ENCODE results near the gene IFNK.

Gene IFNK

GRCh38 chr9:27532046-27532445 lies 8.0 kb downstream of the IFNK start:
- no peaks in the 10 kb centered on the region for H3F3A ChIP-seq (ENCODE audit: insufficient read depth)

GRCh38 chr9:27533311-27533710 lies 9.2 kb downstream of the IFNK start:
- Histone ChIP-seq H3F3A (ENCODE audit: insufficient read depth) (no peaks in the 10 kb centered on the region), H3K27ac (ENCODE audit: low read depth, low read length) (no peak overlapping the region), H3K4me3 (ENCODE audit: insufficient read depth, low read length, poor library complexity, severe bottlenecking) (no peak overlapping the region), H3K9ac (ENCODE audit: low read length) (no peak overlapping the region), H3K79me2 (ENCODE audit: insufficient read depth, low read length) (no peaks in the 10 kb centered on the region), H3K27me3 (ENCODE audit: low read length) (no peaks in the 10 kb centered on the region), H4K20me1 (ENCODE audit: low read depth, low read length) (no peaks in the 10 kb centered on the region), H3K9me3 (ENCODE audit: insufficient read depth, low read length) (no peaks in the 10 kb centered on the region), H3K9me2 (replicated peaks; ENCODE audit: insufficient read depth, low read length) (no peaks in the 10 kb centered on the region), H3K36me3 (ENCODE audit: low read length) (no peaks in the 10 kb centered on the region), H3K4me2 (ENCODE audit: low read depth, low read length, poor library complexity, severe bottlenecking) (no peak overlapping the region), H2AFZ (ENCODE audit: low read depth, low read length, severe bottlenecking) (no peak overlapping the region)
- TF ChIP-seq CTCF (IDR thresholded peaks at IDR 0.05; ENCODE audit: insufficient read depth, low read length, poor library complexity, severe bottlenecking) (no peak), EZH2phosphoT487 (conservative IDR thresholded peaks at IDR 0.05; ENCODE audit: low read length) (no peak)

More at GRCh38 chr9:27532046-27532445, 8.0 kb downstream of the IFNK start:
- no peak overlapping the region for H3K4me3 ChIP-seq (ENCODE audit: insufficient read depth, low read length, poor library complexity, severe bottlenecking)
- H3K9me2 ChIP-seq (replicated peaks; ENCODE audit: insufficient read depth, low read length) = no peaks in the 10 kb centered on the region
- H3K9me3 ChIP-seq (ENCODE audit: insufficient read depth, low read length) = no peaks in the 10 kb centered on the region
- no peaks in the 10 kb centered on the region for H3K36me3 ChIP-seq (ENCODE audit: low read length)
- TF ChIP-seq EZH2phosphoT487 (conservative IDR thresholded peaks at IDR 0.05; ENCODE audit: low read length) (no peak), CTCF (IDR thresholded peaks at IDR 0.05; ENCODE audit: insufficient read depth, low read length, poor library complexity, severe bottlenecking) (no peak)
- no peak overlapping the region for H3K9ac ChIP-seq (ENCODE audit: low read length)
- H3K79me2 ChIP-seq (ENCODE audit: insufficient read depth, low read length) = no peaks in the 10 kb centered on the region
- H3K27me3 ChIP-seq (ENCODE audit: low read length) = no peaks in the 10 kb centered on the region
- no peak overlapping the region for H2AFZ ChIP-seq (ENCODE audit: low read depth, low read length, severe bottlenecking)
- H3K4me2 ChIP-seq (ENCODE audit: low read depth, low read length, poor library complexity, severe bottlenecking) = no peak overlapping the region
- no peaks in the 10 kb centered on the region for H4K20me1 ChIP-seq (ENCODE audit: low read depth, low read length)
- no peak overlapping the region for H3K27ac ChIP-seq (ENCODE audit: low read depth, low read length)

GRCh38 chr9:27534131-27534530 lies 10.0 kb downstream of the IFNK start:
- Histone ChIP-seq H3K27me3 (ENCODE audit: low read length) (no peaks in the 10 kb centered on the region), H4K20me1 (ENCODE audit: low read depth, low read length) (no peaks in the 10 kb centered on the region), H3K9me3 (ENCODE audit: insufficient read depth, low read length) (no peaks in the 10 kb centered on the region), H3K9me2 (replicated peaks; ENCODE audit: insufficient read depth, low read length) (no peaks in the 10 kb centered on the region), H3K79me2 (ENCODE audit: insufficient read depth, low read length) (no peaks in the 10 kb centered on the region), H2AFZ (ENCODE audit: low read depth, low read length, severe bottlenecking) (no peak overlapping the region), H3K4me3 (ENCODE audit: insufficient read depth, low read length, poor library complexity, severe bottlenecking) (no peak overlapping the region), H3F3A (ENCODE audit: insufficient read depth) (no peaks in the 10 kb centered on the region), H3K4me2 (ENCODE audit: low read depth, low read length, poor library complexity, severe bottlenecking) (no peak overlapping the region), H3K27ac (ENCODE audit: low read depth, low read length) (no peak overlapping the region), H3K36me3 (ENCODE audit: low read length) (no peaks in the 10 kb centered on the region), H3K9ac (ENCODE audit: low read length) (no peak overlapping the region)
- TF ChIP-seq EZH2phosphoT487 (conservative IDR thresholded peaks at IDR 0.05; ENCODE audit: low read length) (no peak), CTCF (IDR thresholded peaks at IDR 0.05; ENCODE audit: insufficient read depth, low read length, poor library complexity, severe bottlenecking) (no peak)

Measured in SU-DHL-6 (cell line).